Natural killer cell (primary cell): ENCODE data around the gene ZNF474. TPM values are rescaled to one million over a fixed set of nuclear protein-coding genes. Genes with fewer than 3 reads are reported as not detected.

Source experiments
- ATAC-seq, 3 donors: fragments of 150-1000 bp in 2 of 3; fragments of 200-7000 bp in 1 of 3; cut with Tn5 transposase; 1 replicate in 1 of 3; 2 replicates in 2 of 3; pipeline ENCODE4 v1.10.0; 2021; ENCODE audit warnings: mild to moderate bottlenecking in 2 of 3, moderate library complexity in 2 of 3
- DNase-seq, 2 donors: peaks; one replicate each; pipeline versions ENCODE4 v3.0.0 to v3.0.0-alpha.2; 2013 to 2021; ENCODE audit warnings: mixed read lengths in 1 of 2
- H3K27ac ChIP-seq: one replicate; pipeline ENCODE4 v1.5.1; 2013; ENCODE audit warnings: mild to moderate bottlenecking, low read length
- H3K27me3 ChIP-seq: one replicate; pipeline ENCODE4 v1.6.1; 2013; ENCODE audit warnings: low read length; ENCODE audit not compliant: control insufficient read depth, insufficient read depth
- H3K36me3 ChIP-seq: one replicate; pipeline ENCODE4 v1.6.1; 2013; ENCODE audit warnings: low read length; ENCODE audit not compliant: control insufficient read depth, insufficient read depth
- H3K4me1 ChIP-seq: one replicate; pipeline ENCODE4 v1.6.1; 2013; ENCODE audit warnings: low read length; ENCODE audit not compliant: control insufficient read depth, insufficient read depth
- H3K4me3 ChIP-seq: one replicate; pipeline ENCODE4 v1.5.1; 2013; ENCODE audit warnings: low read length
- H3K9me3 ChIP-seq: one replicate; pipeline ENCODE4 v1.6.1; 2013; ENCODE audit warnings: low read length; ENCODE audit not compliant: control insufficient read depth, insufficient read depth
- H3K27ac Mint-ChIP-seq, 2 donors: one replicate each; pipeline ENCODE4 v1.8.0; 2022; ENCODE audit warnings: mild to moderate bottlenecking in 2 of 2, mixed read lengths in 2 of 2, moderate library complexity in 1 of 2
- H3K27me3 Mint-ChIP-seq, 2 donors: one replicate each; pipeline ENCODE4 v1.8.0; 2022; ENCODE audit warnings: low read depth in 2 of 2, mixed read lengths in 2 of 2
- H3K36me3 Mint-ChIP-seq: one replicate; pipeline ENCODE4 v1.8.0; 2022; ENCODE audit warnings: mixed read lengths
- H3K4me1 Mint-ChIP-seq, 2 donors: one replicate each; pipeline ENCODE4 v1.8.0; 2022; ENCODE audit warnings: mixed read lengths in 2 of 2
- H3K4me3 Mint-ChIP-seq: one replicate; pipeline ENCODE4 v1.8.0; 2022; ENCODE audit warnings: mild to moderate bottlenecking, moderate library complexity, mixed read lengths
- H3K9me3 Mint-ChIP-seq, 2 donors: one replicate each; pipeline ENCODE4 v1.8.0; 2022; ENCODE audit warnings: mixed read lengths in 2 of 2
- intact Hi-C: fragments of 100-400 bp; cut with micrococcal nuclease; formaldehyde crosslinking; loops from one replicate; pipeline ENCODE4 v1.14.2; 2022
- total RNA-seq, 4 donors: library from RNA; stranded (reverse); fragments of 120-200 nt in 1 of 4; gene quantifications; one replicate each; pipeline versions ENCODE4 v1.2.3 to v1.2.4, GENCODE V29; 2013 to 2022
- TF ChIP-seq, protein P1 (sequence below): fragments of 200-600 bp; IDR thresholded peaks from one replicate; pipeline ENCODE4 v1.8.0; 2022; ENCODE audit warnings: antibody characterized with exemption

ZNF474 gene
- total RNA-seq, 3 donors from 2014 or later (not counting 1 experiment from before 2014, with no cell fraction given), result 0.21 TPM; not detected in 2

DNA sequence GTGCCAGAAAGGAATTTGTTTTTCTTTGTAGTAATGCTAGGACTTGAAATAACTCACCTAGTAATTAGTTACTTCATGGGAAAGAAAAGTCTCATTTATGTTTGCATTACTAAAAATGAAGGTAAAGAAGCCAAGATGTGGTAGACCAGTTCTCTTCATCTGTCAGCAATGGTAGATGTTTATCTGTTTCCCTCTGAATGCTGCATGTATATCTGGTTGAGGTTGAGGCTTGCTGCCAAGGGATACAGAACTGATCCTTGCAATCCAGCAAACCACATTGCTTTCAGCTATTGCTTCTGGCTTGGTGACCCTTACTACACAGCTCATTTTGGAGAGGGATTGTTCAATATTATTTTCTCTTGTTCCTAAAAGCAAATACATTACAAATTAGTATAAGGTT lies 73.6 kb downstream of the ZNF474 start:
- intact Hi-C loops, result no loop called here
- H3K9me3 ChIP-seq, result no peaks in the 10 kb centered on the region

More for the DNA sequence above, 73.6 kb downstream of the ZNF474 start:
- no peaks in the 10 kb centered on the region for H3K27me3 ChIP-seq
- H3K4me1 ChIP-seq, result no peaks in the 10 kb centered on the region
- Mint-ChIP-seq H3K4me3 (no peak overlapping the region), H3K27ac (no peak overlapping the region), H3K4me1 (no peaks in the 10 kb centered on the region), H3K9me3 (peaks cover 6 to 9% of the 10 kb centered on the region in 2 donors), H3K27me3 (no peaks in the 10 kb centered on the region), H3K36me3 (no peaks in the 10 kb centered on the region)
- H3K36me3 ChIP-seq, result no peaks in the 10 kb centered on the region
- DNase-seq, result no peak
- H3K4me3 ChIP-seq, result no peak overlapping the region
- no peak overlapping the region for H3K27ac ChIP-seq
- TF ChIP-seq, protein P1, sequence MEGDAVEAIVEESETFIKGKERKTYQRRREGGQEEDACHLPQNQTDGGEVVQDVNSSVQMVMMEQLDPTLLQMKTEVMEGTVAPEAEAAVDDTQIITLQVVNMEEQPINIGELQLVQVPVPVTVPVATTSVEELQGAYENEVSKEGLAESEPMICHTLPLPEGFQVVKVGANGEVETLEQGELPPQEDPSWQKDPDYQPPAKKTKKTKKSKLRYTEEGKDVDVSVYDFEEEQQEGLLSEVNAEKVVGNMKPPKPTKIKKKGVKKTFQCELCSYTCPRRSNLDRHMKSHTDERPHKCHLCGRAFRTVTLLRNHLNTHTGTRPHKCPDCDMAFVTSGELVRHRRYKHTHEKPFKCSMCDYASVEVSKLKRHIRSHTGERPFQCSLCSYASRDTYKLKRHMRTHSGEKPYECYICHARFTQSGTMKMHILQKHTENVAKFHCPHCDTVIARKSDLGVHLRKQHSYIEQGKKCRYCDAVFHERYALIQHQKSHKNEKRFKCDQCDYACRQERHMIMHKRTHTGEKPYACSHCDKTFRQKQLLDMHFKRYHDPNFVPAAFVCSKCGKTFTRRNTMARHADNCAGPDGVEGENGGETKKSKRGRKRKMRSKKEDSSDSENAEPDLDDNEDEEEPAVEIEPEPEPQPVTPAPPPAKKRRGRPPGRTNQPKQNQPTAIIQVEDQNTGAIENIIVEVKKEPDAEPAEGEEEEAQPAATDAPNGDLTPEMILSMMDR, result no peak
- ATAC-seq, result no peak

Other genes starting within 250 kb of the ZNF474 start
- 1 to 10 TPM; 6.4 to 7.1 (median 6.7) TPM for gene SRFBP1, start 167.6 kb upstream of the ZNF474 start, total RNA-seq
- under 1 TPM in 2 of 3 donors, not detected in 1; 0.05 to 0.16 TPM for gene LOX, start 51.3 kb upstream of the ZNF474 start, total RNA-seq
- under 1 TPM in 1 of 3 donors, not detected in 2; 0.73 TPM for gene SNCAIP, start 182.7 kb downstream of the ZNF474 start, total RNA-seq